K562 (cell line): Measurements from ENCODE around the gene TSSK2. TPM values are rescaled to one million over a fixed set of nuclear protein-coding genes. Genes with fewer than 3 reads are reported as not detected.

Experiments used
- CC2D1A ChIP-seq: fragments of 450-650 bp; IDR thresholded peaks from 2 replicates; pipeline ENCODE4 v1.6.1; 2017; ENCODE audit warnings: mild to moderate bottlenecking
- CTCFL ChIP-seq: IDR thresholded peaks from 2 replicates; pipeline ENCODE4 v1.6.1; 2011; ENCODE audit warnings: borderline replicate concordance, low read depth, mild to moderate bottlenecking, moderate library complexity, low read length; ENCODE audit not compliant: insufficient read depth, poor library complexity, severe bottlenecking
- E2F6 ChIP-seq, 2 experiments: IDR thresholded peaks; 2 replicates each; pipeline ENCODE4 v1.6.1; 2011; ENCODE audit warnings: borderline replicate concordance in 1 of 2, control low read depth in 1 of 2, low read depth in 1 of 2, low read length in 1 of 2, mild to moderate bottlenecking in 1 of 2, mixed read lengths in 1 of 2, moderate library complexity in 1 of 2; ENCODE audit not compliant: insufficient read depth in 1 of 2, insufficient read length in 1 of 2, poor library complexity in 1 of 2, severe bottlenecking in 1 of 2; ENCODE audit errors: extremely low read depth in 1 of 2
- GTF3C2 ChIP-seq: IDR thresholded peaks from 3 replicates; pipeline ENCODE4 v1.6.1; 2011; ENCODE audit warnings: borderline replicate concordance, mild to moderate bottlenecking, moderate library complexity; ENCODE audit not compliant: insufficient read length; ENCODE audit errors: extremely low read depth
- HES1 ChIP-seq: fragments of 450-650 bp; IDR thresholded peaks from 2 replicates; pipeline ENCODE4 v1.6.1; 2016; ENCODE audit warnings: low read depth, mild to moderate bottlenecking, moderate library complexity
- LCOR ChIP-seq: sonication (generic); formaldehyde crosslinking; IDR thresholded peaks from 2 replicates; pipeline ENCODE4 v1.8.0; 2022; ENCODE audit warnings: mild to moderate bottlenecking, missing genetic modification reagents
- NFYB ChIP-seq: IDR thresholded peaks from 2 replicates; pipeline ENCODE4 v1.6.1; 2011; ENCODE audit warnings: mild to moderate bottlenecking, moderate library complexity; ENCODE audit not compliant: insufficient read length; ENCODE audit errors: extremely low read depth
- PML ChIP-seq: IDR thresholded peaks from 2 replicates; pipeline ENCODE4 v1.6.1; 2012; ENCODE audit warnings: low read length, inconsistent platforms
- POLR2B ChIP-seq: fragments of 450-650 bp; IDR thresholded peaks from 2 replicates; pipeline ENCODE4 v1.6.1; 2018; ENCODE audit warnings: low read depth; ENCODE audit not compliant: partially characterized antibody
- SETDB1 ChIP-seq: IDR thresholded peaks from one replicate; pipeline ENCODE4 v1.6.1; 2012; ENCODE audit warnings: low read length, control low read depth, inconsistent platforms
- ZBTB26 ChIP-seq: fragments of 450-650 bp; formaldehyde crosslinking; IDR thresholded peaks from 2 replicates; pipeline ENCODE4 v1.4.0; 2022; ENCODE audit warnings: missing genetic modification characterization
- ZNF280B ChIP-seq: fragments of 250-450 bp; sonication (Bioruptor Pico); IDR thresholded peaks from 2 replicates; pipeline ENCODE4 v1.5.1; 2021; ENCODE audit warnings: mild to moderate bottlenecking
- ZNF639 ChIP-seq, 2 experiments: fragments of 200-800 bp in 1 of 2; sonication (Bioruptor generic) in 1 of 2; sonication (generic) in 1 of 2; formaldehyde crosslinking in 1 of 2; IDR thresholded peaks in 1 of 2; conservative IDR thresholded peaks in 1 of 2; 2 replicates each; pipeline versions ENCODE4 v1.5.0 to v1.6.1; 2016 to 2020; ENCODE audit warnings: missing compliant biosample characterization in 1 of 2, missing genetic modification characterization in 1 of 2, missing genetic modification reagents in 1 of 2
- polyA plus RNA-seq, 8 experiments: library from polyadenylated mRNA; depleted of rRNA in 4 of 8; stranded (reverse) in 5 of 8; unstranded in 3 of 8; fragments of >200 nt; fragmentation: Nextera tagmentation in 2 of 8; fragmentation: Illumina TruSeq in 1 of 8; extraction: Ambion mirVana in 2 of 8; extraction: Trizol in 1 of 8; gene quantifications; 2 replicates each; pipeline versions ENCODE4 v1.2.1 to v1.2.3, GENCODE V29; 2011 to 2014; ENCODE audit warnings: inconsistent platforms in 1 of 8, missing spikeins in 1 of 8
- total RNA-seq, 7 experiments: library from RNA; depleted of rRNA in 6 of 7; stranded (reverse); fragments of >200 nt in 6 of 7; fragmentation: Illumina TruSeq in 2 of 7; extraction: Trizol in 2 of 7; gene quantifications; 2 replicates each; pipeline versions ENCODE4 v1.2.1 to v1.2.3, GENCODE V29; 2011 to 2021; ENCODE audit warnings: low replicate concordance in 1 of 7

The TSSK2 gene
- total and polyA plus RNA-seq, 9 of the 15 experiments (the other 6 are each of a cell fraction or from before 2014, with no cell fraction given) = 0.04 TPM; not detected in 8

GRCh38 chr22:19177164-19178064, 46.3 kb downstream of the TSSK2 start (continued):
- no peak for TF ChIP-seq NFYB
- 0 out of 2 replicates have a peak, but pooled peaks have one; percentile 2 for TF ChIP-seq ZNF280B
- TF ChIP-seq PML = no peak
- no peak for TF ChIP-seq ZBTB26 (CRISPR knock-in tag)
- TF ChIP-seq CC2D1A = no peak
- TF ChIP-seq POLR2B = no peak
- no peak for TF ChIP-seq ZNF639 (CRISPR knock-in tag; conservative IDR thresholded peaks at IDR 0.05 in 1 of 2, IDR thresholded peaks at IDR 0.05 in 1 of 2)
- no peak for TF ChIP-seq GTF3C2
- peak in 1 of 2 experiments; percentile 29 for TF ChIP-seq E2F6 (IDR thresholded peaks at IDR 0.05; ENCODE audit: borderline replicate concordance in 1 of 2, extremely low read depth in 1 of 2, insufficient read depth in 1 of 2, insufficient read length in 1 of 2, low read depth in 1 of 2, low read length in 1 of 2, poor library complexity in 1 of 2, severe bottlenecking in 1 of 2)
- TF ChIP-seq HES1 = no peak
- TF ChIP-seq LCOR = no peak
- no peak for TF ChIP-seq CTCFL
- peak; percentile 72 for TF ChIP-seq SETDB1
